ENCODE data around the gene FBP2. TPM values are rescaled to one million over a fixed set of nuclear protein-coding genes. Genes with fewer than 3 reads are reported as not detected.

Gene FBP2
- total RNA-seq, 2 donors from 2014 or later, result 2.0 TPM; not detected in 1

DNA sequence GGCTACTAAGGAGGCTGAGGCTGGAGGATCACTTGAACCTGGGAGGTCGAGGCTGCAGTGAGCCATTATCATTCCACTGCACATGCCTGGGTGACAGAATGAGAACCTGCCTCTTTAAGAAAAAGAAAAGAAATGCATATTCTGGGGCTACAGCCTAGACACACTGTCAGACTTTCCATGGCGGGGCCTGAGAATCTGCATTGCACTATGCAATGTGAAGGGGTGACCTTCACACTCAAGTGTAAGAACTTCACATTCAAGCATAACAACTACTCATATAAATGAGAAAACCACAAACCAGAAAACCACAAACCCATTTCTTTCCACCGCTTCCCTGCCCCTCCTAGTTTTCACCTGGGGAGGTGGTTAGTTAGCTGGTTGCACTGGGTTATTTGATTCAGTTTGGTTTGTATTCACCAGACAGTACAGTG is 18.0 kb upstream of the FBP2 start:
- WGBS, result 86% methylated on average over 3 of the region's 3 CpGs
- intact Hi-C loops (cut with DNase I), result no loop called here
- Histone ChIP-seq H3K4me1 (replicated peaks) (no peaks in the 10 kb centered on the region), H3K9me3 (no peaks in the 10 kb centered on the region), H3K27me3 (replicated peaks; ENCODE audit: insufficient read depth) (no peaks in the 10 kb centered on the region), H3K36me3 (no peaks in the 10 kb centered on the region), H3K27ac (no peak overlapping the region), H3K4me3 (no peak overlapping the region)
- no peak for DNase-seq (ENCODE audit: low spot score)
- TF ChIP-seq CTCF (IDR thresholded peaks at IDR 0.05), result no peak
- TF ChIP-seq POLR2AphosphoS5 (IDR thresholded peaks at IDR 0.05), result no peak
- TF ChIP-seq POLR2A (IDR thresholded peaks at IDR 0.05), result no peak

DNA sequence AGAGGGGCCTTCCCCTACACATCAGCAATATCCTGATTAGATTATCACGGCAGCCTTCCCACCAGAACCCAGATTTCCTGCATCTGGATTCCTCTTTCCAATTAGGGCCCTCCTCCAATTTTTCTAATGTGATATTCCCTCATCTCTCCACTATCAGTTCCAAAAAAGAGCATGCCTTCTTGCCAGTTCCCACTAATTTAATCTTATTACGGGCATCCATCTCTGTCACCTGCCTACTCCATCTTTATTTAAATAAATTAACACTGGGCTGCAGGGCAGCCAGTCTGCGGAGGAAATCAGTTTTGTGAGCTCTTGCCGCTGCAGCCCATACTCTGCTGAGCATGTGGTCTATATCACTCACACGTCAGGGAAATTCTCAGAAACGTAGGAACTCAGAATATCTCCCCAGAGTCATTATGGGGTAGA is 16.6 kb upstream of the FBP2 start:
- Histone ChIP-seq H3K9me3 (no peaks in the 10 kb centered on the region), H3K27ac (no peak overlapping the region), H3K4me1 (replicated peaks) (no peaks in the 10 kb centered on the region), H3K36me3 (no peaks in the 10 kb centered on the region), H3K27me3 (replicated peaks; ENCODE audit: insufficient read depth) (no peaks in the 10 kb centered on the region), H3K4me3 (no peak overlapping the region)
- no peak for TF ChIP-seq POLR2AphosphoS5 (IDR thresholded peaks at IDR 0.05)
- TF ChIP-seq CTCF (IDR thresholded peaks at IDR 0.05), result no peak
- TF ChIP-seq POLR2A (IDR thresholded peaks at IDR 0.05), result no peak
- WGBS, result 72% methylated on average over 6 of the region's 6 CpGs
- DNase-seq (ENCODE audit: low spot score), result no peak
- intact Hi-C loops (cut with DNase I), result no loop called here

DNA sequence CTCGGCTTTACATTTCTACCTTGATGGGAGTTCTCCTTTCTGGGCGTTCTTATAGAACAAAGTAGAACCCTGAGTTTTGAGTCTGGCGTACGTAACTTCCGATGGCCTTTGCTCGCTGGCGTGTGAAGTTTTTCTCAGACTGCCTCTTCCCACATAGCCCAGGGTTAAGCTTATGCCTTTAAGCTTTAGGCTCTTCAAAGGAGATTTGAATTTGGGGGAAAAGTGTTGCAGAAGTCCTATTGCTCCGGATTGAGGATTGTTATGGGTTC is 13.7 kb upstream of the FBP2 start:
- WGBS, result 97% methylated on average over 8 of the region's 8 CpGs
- Histone ChIP-seq H3K36me3 (no peaks in the 10 kb centered on the region), H3K9me3 (no peaks in the 10 kb centered on the region), H3K27ac (no peak overlapping the region), H3K4me1 (replicated peaks) (no peaks in the 10 kb centered on the region), H3K4me3 (no peak overlapping the region), H3K27me3 (replicated peaks; ENCODE audit: insufficient read depth) (no peaks in the 10 kb centered on the region)
- DNase-seq (ENCODE audit: low spot score), result no peak
- intact Hi-C loops (cut with DNase I), result no loop called here
- TF ChIP-seq POLR2AphosphoS5 (IDR thresholded peaks at IDR 0.05) (no peak), CTCF (IDR thresholded peaks at IDR 0.05) (no peak), POLR2A (IDR thresholded peaks at IDR 0.05) (no peak)

DNA sequence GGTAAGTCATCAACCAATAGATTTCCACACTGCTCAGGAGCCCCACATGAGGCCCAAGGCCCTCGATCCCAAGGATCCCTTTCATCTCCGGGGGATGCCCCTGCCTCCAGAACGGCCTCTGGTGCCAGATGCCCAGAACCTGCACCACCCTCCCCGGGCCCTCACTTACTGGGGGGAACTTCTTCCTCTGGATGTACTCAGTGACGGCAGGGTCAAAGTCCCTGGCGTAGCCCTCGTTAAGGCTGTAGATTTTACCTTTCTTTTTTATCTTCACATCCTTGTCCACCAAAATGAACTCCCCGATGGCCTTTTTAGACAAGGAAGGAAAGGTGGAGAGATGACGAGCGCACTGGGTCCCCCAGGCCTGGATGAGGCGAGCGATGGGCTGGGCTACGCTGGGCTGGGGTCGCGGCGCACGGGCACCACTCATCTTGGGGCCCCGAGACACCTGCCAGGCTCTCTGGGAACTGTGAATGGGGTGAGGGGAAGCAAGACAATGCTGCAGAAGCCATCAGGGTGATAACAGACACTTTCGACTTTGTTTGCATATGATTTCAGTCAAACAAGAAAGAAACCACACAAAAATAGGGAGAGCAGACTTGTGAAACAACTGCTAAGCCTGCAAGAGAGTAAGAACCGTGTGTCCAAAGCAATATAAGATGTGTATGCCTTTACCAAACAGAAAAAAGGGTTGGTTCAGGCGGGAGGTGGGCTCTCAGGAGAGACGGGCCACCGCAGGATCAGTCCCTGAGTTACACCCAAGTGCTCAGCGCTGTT is 13.2 kb upstream of the FBP2 start:
- intact Hi-C loops (cut with DNase I), result no loop called here
- no peaks in the 10 kb centered on the region for H3K9me3 ChIP-seq

More for the DNA sequence above, 13.2 kb upstream of the FBP2 start:
- Histone ChIP-seq H3K36me3 (no peaks in the 10 kb centered on the region), H3K27me3 (replicated peaks; ENCODE audit: insufficient read depth) (no peaks in the 10 kb centered on the region), H3K4me1 (replicated peaks) (no peaks in the 10 kb centered on the region), H3K27ac (no peak overlapping the region), H3K4me3 (no peak overlapping the region)
- WGBS, result 90% methylated on average over 24 of the region's 24 CpGs
- no peak for DNase-seq (ENCODE audit: low spot score)
- no peak for TF ChIP-seq CTCF (IDR thresholded peaks at IDR 0.05)
- TF ChIP-seq POLR2AphosphoS5 (IDR thresholded peaks at IDR 0.05), result no peak
- no peak for TF ChIP-seq POLR2A (IDR thresholded peaks at IDR 0.05)
